Activated gamma-delta T cell (primary cell): ENCODE measurements around the gene BRICD5.
"Not testable (repeated sequence)": the region's sequence is repeated elsewhere in the genome, so short reads cannot be mapped to it uniquely, and the experiment has no call there.

Experiments used
- DNase-seq: peaks from one replicate; lab custom pipeline; 2025; lab: John Stamatoyannopoulos, UW
- total RNA-seq, 2 donors: gene quantifications; one replicate each; lab custom pipeline; 2026; lab: John Stamatoyannopoulos, UW

The BRICD5 gene
- 8.3 to 9.5 reads per million in 2 donors for total RNA-seq

DNA sequence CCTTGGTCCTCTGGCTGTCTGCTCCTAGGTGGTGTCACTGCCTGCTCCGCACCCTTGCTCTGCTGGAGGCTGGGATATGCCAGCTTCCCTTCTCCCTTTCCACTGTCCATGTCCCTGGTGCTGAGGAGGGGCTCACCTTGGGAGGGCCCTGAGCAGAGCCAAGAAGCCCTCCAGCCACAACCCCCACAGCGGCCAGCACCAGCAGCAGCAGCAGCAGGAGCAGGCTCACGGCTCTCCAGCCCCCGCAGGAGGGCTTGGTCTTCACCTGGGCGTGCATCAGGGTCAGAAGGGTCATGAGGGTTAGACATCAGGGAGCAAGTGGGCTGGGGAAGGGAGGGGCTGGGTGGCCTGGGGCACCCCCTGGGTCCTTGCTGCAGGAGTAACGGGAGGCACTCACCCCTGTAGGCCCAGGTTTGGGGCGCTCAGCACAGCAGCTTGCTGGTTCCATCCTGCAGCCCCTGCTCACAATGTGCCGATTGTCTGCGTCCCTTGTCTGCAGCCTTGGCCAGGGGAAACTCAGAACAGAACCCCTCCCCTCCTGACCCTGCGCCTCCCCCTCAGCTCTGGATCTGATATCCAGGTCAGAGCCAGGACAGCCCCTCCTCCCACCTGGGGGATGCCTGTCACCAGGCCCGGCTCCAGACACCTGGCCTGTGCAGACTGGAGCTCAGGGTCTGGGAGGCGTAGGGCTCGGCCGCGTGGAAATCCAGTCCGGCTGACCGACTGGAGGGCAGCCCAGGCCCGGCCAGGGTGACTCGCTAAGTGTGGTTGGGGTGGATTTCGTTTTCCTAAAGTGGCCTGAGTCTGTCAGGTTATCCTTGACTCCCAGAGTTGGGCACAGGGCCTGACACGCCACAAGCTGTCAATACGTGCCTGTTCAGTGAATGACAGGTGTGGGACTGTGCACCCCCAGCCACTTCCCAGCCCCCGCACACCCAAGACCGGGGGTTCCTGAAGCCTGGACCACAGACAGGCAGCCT lies at the start of gene BRICD5:
TSS of gene BRICD5 (minus strand) at position 478 of the 980 bp plus-strand sequence. CDS start at position 448, 30 bp downstream.
- no peak for DNase-seq

DNA sequence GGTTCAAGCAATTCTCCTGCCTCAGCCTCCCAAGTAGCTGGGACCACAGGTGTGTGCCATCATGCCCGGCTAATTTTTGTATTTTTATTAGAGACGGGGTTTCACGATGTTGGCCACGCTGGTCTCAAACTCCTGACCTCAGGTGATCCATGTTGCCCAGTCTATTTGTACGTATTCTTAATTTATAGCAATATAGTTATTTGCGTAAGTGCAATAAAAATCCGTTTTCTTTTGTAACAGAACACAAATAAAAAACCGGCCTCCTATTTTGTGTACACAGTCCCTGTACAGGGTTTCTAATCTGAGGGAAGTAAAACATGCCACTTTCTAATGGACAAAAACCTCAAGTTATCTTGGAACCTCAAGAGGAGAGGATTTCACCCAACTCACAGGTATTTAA lies 49.6 kb upstream of the BRICD5 start:
- no peak for DNase-seq

DNA sequence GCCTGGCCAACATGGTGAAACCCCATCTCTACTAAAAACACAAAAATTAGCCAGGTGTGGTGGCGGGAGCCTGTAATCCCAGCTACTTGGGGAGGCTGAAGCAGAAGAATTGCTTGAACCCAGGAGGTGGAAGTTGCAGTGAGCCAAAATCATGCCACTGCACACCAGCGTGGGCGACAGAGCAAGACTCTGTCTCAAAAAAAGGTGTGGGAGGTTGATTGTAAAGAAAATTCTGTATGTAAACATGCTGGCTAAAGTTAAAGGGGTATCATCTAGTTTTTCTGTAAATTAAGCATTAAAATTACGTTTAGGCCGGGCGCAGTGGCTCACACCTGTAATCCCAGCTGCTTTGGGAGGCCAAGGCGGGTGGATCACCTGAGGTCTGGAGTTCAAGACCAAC lies 47.9 kb upstream of the BRICD5 start:
- not testable (repeated sequence) for DNase-seq

DNA sequence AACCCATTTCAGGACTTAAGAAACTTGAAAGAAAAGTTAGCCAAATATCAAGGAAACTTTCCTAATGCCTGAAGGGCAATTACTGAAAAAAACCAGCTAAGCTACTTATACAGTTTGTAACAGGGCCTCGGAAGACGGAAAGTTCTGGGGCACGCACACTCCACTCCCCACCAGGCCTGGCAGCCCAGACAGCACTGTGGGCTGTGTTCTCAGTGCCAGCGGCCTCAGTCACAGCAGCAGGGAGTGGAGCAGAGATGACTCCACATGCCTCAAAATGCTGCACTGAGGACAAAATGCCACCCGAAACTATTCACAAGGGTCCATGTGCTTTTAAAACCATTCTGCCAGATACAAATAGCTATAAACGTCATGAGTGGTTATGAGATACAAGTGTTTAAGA lies 47.1 kb upstream of the BRICD5 start:
- no peak for DNase-seq

DNA sequence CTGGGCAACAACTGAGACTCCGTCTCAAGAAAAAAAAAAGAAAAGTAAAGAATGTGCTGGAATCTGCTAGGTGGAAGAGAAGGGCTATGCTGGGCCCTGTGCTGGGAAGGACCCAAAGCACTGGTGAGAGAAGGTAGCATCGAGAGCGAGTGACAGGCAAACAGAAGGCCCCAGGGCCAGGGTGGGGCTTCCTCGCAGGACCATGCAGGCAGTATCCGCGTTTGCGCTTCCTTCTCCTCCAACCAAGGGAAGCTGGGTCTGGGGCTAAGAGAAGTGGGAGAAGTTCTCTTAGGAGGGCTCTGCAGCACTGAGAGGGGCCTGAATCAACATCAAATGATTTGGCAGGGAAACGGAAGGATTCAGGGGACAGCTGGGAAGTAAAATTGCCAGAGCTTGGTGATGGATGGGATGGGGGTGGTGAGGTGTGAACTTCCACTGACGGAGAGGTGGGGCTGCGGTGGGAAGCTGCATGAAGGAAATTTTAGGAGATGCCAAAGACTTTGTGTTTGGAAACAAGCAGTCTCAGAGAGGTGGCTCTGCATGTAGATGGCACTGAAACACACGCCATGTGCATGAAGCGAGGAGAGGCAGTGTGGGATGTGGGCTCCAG lies 46.0 kb upstream of the BRICD5 start:
- no peak for DNase-seq

DNA sequence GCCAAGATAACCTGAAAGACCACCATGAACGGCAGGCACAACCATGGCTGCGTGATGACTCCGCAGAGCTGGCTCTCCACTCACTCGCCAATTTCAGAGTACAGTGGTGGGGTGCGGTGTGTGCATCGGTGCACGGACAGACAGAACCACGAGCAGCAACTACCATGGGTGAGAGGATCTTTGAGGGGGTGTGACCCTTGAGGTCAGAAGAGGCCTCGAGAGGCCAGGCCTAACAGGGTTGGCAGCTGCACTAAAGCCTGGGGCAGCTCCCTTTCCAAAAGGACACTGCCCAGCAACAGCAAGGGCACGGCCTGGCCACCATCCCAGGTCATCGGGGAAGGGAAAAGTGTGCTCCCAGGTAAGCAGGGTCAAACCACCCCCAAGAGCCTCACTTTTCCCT lies 42.6 kb upstream of the BRICD5 start:
- no peak for DNase-seq

DNA sequence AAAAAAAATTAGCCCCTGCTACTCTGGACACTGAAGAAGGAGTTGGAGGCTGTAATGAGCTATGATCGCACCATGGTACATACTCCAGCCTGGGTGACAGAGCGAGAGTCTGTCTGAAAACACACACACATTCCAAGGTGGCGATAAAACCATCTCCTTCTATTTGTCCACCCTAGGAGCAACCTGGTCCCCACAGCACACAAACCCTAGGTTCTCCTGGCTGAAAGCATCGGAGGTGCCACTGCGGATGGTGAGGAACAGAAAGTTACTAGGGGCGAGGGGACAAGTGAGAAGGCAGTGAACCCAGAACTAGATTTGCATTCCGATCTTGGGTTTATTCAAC lies 42.1 kb upstream of the BRICD5 start:
- no peak for DNase-seq

DNA sequence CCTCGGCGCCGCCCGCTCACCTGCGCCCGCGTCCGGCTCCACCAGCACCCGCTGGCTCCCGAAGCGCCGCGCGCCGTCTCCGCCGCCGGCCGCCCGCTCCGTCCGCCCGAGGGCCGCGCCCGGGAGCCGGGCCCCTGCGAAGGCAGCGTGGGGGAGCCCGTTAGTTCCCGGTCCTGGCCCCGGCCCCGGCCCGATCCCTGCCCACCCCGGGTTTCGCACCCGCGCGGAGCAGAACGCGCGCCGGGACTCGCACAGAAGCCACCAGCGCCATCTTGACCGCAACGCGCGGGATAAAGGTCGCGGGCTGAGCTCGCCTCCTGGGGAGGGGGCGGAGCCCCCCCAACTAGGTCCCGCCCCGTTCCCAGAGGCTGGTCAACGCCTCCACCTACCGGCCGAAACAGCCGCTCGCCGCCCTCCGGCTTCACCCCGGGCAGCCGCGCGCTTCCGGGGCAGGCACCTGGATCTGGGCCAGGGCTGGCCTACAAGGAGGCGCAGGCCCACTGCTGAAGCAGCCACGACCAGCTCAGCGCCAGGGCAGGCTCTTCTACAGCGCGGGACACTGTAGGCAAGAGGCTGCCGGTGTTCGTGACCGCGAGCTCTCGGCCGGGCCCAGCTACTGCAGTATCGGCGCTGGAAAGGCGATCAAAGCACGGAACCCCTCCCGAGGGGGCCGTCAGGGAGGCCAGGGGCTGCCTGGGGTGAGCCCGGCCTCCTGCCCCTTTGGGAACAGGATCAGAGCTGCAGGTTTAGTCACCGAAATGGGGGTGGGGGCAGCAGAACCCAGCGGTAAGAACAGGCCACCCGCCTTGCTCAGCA lies 40.8 kb upstream of the BRICD5 start, which contains the start of gene ECI1:
TSS of gene ECI1 (minus strand) at position 292 of the 816 bp plus-strand sequence. CDS start at position 271, 21 bp downstream.
- DNase-seq: peak; percentile 69

DNA sequence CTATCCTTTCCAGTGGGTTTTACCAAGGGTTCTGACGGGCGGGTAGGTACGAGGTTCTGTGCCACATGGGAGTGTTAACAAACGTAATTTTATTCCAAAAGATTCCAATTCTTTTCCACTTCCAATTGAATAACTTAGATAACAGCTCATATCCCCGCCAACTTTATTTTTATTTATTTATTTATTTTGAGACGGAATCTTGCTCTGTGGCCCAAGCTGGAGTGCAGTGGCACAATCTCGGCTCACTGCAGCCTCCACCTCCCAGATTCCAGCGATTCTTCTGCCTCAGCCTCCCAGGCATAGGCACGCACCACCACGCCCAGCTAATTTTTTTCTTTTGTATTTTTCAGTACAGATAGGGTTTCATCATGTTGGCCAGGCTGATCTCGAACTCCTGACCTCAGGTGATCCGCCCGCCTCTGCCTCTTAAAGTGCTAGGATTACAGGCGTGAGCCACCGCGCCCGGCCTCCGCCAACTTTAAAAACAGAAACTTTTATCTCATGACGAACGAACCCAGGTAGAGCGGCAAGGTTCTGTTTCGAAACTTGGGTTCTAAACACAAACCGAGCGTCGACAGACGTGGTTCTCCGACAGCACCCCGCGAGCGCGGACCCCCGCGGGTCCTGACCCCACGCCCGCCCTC lies 40.1 kb upstream of the BRICD5 start:
- DNase-seq: no peak

DNA sequence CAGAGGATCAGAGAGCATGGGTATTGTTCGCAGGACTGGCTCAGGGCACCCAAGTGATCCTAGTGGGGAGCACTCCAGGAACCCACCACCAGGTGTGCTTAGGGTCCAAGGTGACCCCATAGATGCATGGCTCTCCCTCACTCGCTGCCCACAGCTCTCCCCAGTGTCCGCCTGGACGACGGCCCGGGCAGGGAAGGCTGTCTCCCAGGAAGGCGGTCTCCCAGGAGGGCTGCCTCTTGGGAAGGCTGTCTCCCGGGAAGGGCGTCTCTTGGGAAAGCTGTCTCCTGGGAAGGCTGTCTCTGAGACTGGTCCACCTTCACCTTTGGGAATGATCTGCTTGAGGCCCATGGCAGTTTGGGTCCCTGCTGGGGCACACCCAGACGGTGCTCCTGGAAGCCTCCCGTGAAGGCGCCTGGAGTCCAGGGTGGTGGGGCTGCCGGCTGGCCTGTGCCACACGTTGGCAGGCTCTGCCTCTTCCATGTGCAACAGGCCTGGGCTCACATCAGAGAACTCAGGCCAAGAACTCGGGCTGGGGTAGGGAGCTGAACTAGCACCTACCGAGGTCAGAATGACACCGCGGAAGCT lies 35.7 kb upstream of the BRICD5 start:
- no peak for DNase-seq

DNA sequence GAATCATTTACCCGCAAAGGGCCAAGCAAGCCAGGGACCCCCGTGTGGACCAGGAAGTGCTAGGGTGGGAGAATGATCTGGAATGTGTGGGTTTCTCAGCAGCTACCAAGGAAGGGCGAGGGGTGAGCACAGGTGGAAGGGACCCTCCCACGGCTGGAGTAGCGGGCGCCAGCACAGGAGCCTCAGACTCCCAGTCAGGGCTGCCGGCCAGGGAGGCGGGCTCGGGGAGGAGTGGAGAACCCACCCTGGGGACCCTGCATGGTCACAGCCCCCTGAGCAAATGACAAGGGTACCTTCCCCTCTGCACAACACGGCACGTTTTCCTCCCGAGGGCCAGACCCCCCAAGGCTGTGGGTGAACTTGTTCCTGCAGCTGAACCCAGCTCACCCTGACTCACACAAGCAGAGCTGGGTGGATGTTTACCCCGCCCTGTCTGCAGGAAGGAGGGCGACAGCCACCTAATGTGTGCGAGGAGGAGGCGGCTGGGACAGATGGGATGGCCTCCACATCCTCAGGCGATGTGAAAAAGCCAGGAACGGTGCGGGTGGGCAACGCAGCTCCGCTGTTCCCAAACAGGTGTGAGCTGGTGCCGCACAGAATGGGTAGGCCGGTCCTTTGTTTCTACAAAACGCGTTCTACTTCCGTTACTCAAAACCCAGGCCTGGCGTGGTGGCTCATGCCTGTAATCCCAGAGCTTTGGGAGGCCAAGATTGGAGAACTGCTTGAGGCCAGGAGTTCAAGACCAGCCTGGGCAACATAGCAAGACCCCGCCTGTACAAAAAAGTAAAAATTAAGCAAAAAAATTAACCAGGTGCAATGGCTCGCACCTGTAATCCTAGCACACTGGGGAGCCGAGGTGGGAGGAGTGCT lies 34.5 kb upstream of the BRICD5 start:
- DNase-seq: no peak

DNA sequence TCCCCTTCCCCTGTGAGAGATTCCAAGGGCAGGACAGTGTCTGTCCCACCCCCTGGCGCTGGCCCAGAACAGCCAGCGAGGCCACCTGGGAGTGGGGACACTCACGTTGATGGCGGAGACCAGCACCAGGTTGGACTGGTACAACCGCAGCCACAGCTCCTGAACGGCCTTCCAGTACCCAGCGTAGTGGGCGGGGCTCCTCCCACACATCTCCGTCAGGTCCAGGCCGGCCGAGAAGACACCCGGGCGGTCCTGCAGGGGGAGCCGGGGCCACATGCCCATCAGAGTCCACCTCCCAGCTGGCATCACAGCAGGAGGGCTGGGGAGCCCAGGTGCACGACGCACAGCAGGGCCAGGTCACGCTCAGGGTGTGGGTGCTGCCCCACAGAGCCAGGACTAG lies 33.6 kb upstream of the BRICD5 start:
- DNase-seq: no peak

DNA sequence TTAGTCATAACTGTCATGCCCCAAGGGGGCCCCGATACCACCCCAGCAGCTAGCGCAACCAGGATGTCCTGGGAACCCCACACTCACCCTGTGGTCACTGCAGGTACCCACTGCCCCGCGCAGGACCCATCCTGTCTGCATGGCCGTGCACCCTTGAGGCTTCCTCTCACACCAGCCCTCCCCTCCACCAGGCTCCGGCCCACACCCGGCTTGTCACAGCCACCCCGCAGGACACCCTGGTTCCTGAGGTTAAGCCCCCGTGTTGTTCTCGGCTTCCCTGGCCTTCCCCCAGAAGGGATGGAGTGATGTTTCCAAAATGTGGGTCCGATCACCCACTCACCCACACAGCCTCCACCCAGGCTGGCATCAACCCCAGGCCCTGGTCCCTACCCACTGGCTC lies 33.1 kb upstream of the BRICD5 start:
- DNase-seq: no peak

DNA sequence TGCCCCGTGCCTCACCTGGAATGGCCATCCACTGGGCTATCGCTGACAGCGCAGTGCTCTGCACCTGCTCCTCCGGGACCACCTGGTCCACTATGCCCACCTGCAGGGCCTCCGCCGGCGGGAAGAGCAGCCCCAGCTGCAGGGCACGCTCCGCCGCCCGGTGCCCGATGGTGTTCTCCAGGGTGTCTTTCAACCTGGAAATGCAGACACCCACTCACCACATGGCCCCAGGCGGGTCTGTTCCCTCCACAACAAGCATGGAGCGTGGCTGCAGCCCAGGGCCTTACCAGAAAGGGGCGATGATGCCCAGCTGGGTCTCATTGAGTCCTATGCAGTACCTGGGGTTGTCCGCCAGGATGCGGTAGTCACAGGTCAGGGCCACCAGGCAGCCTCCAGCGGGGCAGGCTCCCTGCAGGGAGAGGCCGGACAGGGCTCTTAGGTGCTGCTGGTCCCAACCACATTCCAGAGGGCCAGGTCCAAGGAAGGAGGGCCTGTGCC lies 32.4 kb upstream of the BRICD5 start:
- no peak for DNase-seq

DNA sequence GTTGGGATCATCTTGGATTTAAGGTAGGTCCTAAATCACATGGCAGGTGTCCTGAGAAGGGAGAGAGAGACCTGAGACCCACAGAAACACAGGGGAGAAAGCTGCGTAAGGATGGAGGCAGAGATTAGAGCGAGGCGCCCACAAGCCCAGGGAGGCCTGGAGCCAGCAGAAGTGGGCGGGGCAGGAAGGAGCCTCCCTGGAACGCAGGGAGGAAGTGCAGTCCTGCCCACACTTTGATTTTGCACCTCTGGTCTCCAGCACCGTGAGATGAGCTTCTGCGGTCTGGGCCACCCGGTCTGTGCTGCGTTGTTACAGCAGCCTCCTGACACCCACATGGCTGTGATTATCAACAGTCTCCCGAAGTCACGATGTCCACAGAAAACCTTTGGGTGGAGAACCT lies 31.9 kb upstream of the BRICD5 start:
- no peak for DNase-seq

DNA sequence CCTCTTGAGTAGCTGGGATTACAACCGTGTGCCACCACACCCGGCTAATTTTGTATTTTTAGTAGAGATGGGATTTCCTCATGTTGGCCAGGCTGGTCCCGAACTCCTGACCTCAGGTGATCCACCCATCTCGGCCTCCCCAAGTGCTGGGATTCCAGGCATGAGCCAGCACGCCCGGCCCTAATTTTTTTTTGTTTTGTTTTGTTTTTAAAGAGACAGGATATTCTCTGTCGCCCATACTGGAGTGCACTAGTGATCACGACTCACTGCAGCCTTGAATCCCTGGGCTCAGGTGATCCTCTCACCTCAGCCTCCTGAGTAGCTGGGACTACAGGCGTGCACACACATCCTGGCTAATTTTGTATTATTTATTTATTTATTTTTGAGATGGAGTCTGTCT lies 29.7 kb upstream of the BRICD5 start:
- not testable (repeated sequence) for DNase-seq

DNA sequence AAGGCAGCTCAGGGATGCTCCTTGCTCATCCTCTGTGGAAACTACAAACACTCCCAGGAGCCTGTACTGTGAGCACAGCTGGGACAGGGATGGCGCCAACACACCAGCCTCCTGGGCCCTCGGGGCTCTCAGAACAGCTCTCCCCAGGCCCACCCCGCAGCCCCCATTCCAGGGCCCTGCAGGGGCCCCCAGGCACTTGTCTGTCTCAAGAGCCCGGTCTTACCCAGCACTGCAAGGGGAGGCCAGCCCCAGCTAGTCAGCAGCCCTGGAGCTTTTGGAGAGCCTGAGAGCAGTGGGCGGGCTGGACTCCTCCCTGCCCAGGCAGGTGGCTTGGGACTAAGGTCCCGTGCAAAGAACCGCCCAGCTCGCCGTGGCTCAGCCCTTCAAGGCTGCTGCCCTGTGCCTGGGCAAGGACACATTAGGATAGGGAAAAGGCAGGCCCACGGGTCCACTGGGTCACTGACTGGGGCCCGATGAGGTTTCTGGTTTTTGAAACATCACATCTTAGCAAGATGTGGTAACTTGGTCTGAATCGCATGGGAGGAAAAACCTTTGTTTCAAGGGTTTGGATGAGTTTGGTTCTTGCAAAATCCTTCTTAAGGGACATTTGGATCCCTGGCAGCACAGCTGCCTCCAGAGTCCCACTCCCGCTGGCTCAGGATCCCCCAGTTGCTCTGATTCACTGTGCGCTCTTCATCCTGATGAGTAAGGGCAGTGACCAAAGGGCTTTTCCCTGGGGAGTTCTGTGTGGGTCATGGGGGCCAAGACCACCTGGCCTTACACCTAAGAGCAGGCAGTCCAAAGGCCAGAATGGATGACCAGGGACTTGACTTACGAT lies 28.4 kb upstream of the BRICD5 start:
- no peak for DNase-seq

DNA sequence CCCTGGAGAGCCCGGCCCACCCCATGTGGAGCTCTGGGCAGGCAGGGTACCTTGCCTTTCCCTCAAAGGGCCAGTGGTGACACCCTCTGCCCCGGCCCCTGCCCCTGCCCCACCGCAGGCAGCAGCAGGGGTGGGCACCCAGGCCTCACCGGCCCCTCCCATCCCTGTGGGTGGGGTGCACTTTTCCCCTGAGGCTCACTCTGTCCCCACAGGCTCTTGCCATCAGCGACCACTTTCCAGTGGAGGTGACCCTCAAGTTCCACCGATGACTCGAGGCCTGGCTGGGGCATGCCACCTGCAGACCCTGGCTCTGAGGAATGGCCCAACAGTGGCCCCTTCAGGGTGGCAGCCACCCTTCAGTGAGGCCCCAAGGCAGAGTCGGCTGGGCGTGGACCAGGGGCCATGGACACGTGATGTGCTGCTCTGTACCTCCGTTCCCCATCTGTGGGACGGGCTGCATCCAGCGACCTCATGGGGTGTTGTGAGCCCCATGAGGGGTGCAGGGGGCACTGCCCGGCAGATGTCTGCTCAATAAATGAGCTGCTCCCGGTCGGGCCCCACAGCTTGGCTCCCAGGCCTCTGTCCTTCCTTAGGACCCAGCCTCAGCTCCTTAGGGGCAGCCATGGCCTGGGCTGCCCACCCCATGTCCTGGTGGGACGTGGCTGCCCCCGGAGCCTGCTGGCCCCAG lies 27.6 kb upstream of the BRICD5 start:
- no peak for DNase-seq
